ENCODE data around the gene CLDN16. TPM values are rescaled to one million over a fixed set of nuclear protein-coding genes. Genes with fewer than 3 reads are reported as not detected.

Gene CLDN16
- total and polyA plus RNA-seq, 2 experiments from 2014 or later = 0.11 TPM; not detected in 1

DNA sequence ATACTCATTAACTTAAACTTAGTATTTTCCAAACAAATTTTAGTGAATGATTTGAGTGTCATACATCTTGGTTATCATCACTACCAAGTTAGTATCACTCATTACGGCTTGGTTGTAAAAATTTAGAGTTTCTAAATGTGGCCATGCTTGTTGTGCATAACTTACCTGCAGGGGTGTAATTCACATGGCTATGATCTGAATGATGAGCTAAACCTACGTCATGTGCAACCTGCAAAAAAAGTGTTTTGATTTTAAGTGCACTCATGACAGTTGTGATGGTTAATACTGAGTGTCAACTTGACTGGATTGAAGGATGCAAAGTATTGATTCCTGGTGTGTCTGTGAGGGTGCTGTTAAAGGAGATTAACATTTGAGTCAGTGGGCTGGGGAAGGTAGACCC is 17.6 kb upstream of the CLDN16 start:
- Histone ChIP-seq H3F3A (ENCODE audit: insufficient read depth) (no peaks in the 10 kb centered on the region), H3K27me3 (replicated peaks; ENCODE audit: insufficient read depth) (no peaks in the 10 kb centered on the region), H3K4me2 (ENCODE audit: unreplicated experiment) (no peak overlapping the region), H3K4me1 (ENCODE audit: insufficient read depth) (no peaks in the 10 kb centered on the region), H2AFZ (no peak overlapping the region), H3K27ac (no peak overlapping the region), H3K79me2 (ENCODE audit: insufficient read depth) (no peaks in the 10 kb centered on the region), H3K9ac (no peak overlapping the region), H3K36me3 (ENCODE audit: low read depth) (no peaks in the 10 kb centered on the region), H3K9me3 (ENCODE audit: low read depth) (no peaks in the 10 kb centered on the region), H3K4me3 (no peak overlapping the region), H3K9me2 (ENCODE audit: insufficient read depth) (no peaks in the 10 kb centered on the region; the same call in 1 of the 2 replicates), H4K20me1 (ENCODE audit: insufficient read depth) (no peaks in the 10 kb centered on the region)
- 78 to 90% methylated on average over 2 of the region's 2 CpGs for WGBS, 2 experiments (ENCODE audit: low coverage in 1 of 2, low lambda C conversion rate in 2 of 2, missing lambda C conversion rate in 2 of 2)
- DNase-seq = no peak
- in situ Hi-C loops (cut with MboI) = no loop called here
- TF ChIP-seq EZH2 (IDR thresholded peaks at IDR 0.05; ENCODE audit: insufficient read depth, poor library complexity, severe bottlenecking) (no peak), EZH2phosphoT487 (IDR thresholded peaks at IDR 0.05; ENCODE audit: insufficient read depth, low read depth) (no peak)

DNA sequence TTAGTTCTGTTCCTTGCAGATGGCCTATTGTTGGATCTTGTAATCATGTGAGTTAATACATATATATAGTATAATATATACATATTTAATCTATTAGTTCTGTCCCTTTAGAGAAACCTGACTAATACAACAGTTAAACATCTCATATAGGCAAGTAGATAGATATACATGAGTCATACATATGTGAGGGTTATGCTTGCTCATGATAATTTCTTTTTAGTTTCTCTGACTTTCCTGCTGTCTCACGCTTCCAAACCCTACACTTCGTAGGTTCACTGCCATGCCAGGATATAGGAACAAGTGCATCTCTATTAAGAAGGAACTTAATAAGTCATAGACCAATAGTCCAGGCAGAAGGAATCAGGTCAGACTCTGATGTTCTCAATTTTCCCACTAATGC is 16.8 kb upstream of the CLDN16 start:
- Histone ChIP-seq H3K79me2 (ENCODE audit: insufficient read depth) (no peaks in the 10 kb centered on the region), H3K9me3 (ENCODE audit: low read depth) (no peaks in the 10 kb centered on the region), H3K4me2 (ENCODE audit: unreplicated experiment) (no peak overlapping the region), H3K4me1 (ENCODE audit: insufficient read depth) (no peaks in the 10 kb centered on the region), H3F3A (ENCODE audit: insufficient read depth) (no peaks in the 10 kb centered on the region), H3K4me3 (no peak overlapping the region), H2AFZ (no peak overlapping the region), H3K27ac (no peak overlapping the region), H3K27me3 (replicated peaks; ENCODE audit: insufficient read depth) (no peaks in the 10 kb centered on the region), H4K20me1 (ENCODE audit: insufficient read depth) (no peaks in the 10 kb centered on the region), H3K9me2 (ENCODE audit: insufficient read depth) (no peaks in the 10 kb centered on the region), H3K9ac (no peak overlapping the region), H3K36me3 (ENCODE audit: low read depth) (no peaks in the 10 kb centered on the region)
- no peak for TF ChIP-seq EZH2 (IDR thresholded peaks at IDR 0.05; ENCODE audit: insufficient read depth, poor library complexity, severe bottlenecking)
- TF ChIP-seq EZH2phosphoT487 (IDR thresholded peaks at IDR 0.05; ENCODE audit: insufficient read depth, low read depth) = no peak
- no peak for DNase-seq
- 67 to 68% methylated on average over 2 of the region's 2 CpGs for WGBS, 2 experiments (ENCODE audit: low coverage in 1 of 2, low lambda C conversion rate in 2 of 2, missing lambda C conversion rate in 2 of 2)
- in situ Hi-C loops (cut with MboI) = no loop called here

DNA sequence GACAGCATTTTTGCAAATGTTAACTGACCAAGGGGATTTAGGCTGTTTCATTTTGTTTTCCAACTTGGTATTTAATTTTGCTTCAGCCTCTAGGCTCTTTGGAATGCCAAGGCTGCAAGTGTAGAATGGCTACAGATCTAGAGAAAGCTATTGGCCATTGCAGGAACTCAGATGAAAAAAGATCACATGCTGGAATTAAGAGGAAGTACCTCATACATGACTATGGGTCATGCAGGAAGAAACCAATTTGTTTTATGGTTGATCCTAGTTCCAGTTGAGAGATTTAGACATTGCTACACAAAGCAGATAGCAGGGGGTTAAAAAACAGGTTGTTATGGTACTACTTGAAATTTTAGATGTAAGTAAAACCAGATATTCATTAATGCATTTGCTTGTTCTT is 12.7 kb upstream of the CLDN16 start:
- no peak overlapping the region for H3K4me3 ChIP-seq
- H3K79me2 ChIP-seq (ENCODE audit: insufficient read depth) = no peaks in the 10 kb centered on the region
- H3K4me2 ChIP-seq (ENCODE audit: unreplicated experiment) = no peak overlapping the region
- no peaks in the 10 kb centered on the region for H4K20me1 ChIP-seq (ENCODE audit: insufficient read depth)
- no peak overlapping the region for H2AFZ ChIP-seq
- H3K9me3 ChIP-seq (ENCODE audit: low read depth) = no peaks in the 10 kb centered on the region
- no peak for TF ChIP-seq EZH2phosphoT487 (IDR thresholded peaks at IDR 0.05; ENCODE audit: insufficient read depth, low read depth)
- TF ChIP-seq EZH2 (IDR thresholded peaks at IDR 0.05; ENCODE audit: insufficient read depth, poor library complexity, severe bottlenecking) = no peak
- H3K27me3 ChIP-seq (replicated peaks; ENCODE audit: insufficient read depth) = no peaks in the 10 kb centered on the region
- H3F3A ChIP-seq (ENCODE audit: insufficient read depth) = peaks cover 15% of the 10 kb centered on the region
- H3K36me3 ChIP-seq (ENCODE audit: low read depth) = no peaks in the 10 kb centered on the region
- no peak overlapping the region for H3K9ac ChIP-seq
- H3K4me1 ChIP-seq (ENCODE audit: insufficient read depth) = peaks cover 6% of the 10 kb centered on the region; the same call in 1 of the 2 replicates
- H3K27ac ChIP-seq = no peak overlapping the region
- DNase-seq = no peak
- in situ Hi-C loops (cut with MboI) = no loop called here
- no peaks in the 10 kb centered on the region for H3K9me2 ChIP-seq (ENCODE audit: insufficient read depth)

DNA sequence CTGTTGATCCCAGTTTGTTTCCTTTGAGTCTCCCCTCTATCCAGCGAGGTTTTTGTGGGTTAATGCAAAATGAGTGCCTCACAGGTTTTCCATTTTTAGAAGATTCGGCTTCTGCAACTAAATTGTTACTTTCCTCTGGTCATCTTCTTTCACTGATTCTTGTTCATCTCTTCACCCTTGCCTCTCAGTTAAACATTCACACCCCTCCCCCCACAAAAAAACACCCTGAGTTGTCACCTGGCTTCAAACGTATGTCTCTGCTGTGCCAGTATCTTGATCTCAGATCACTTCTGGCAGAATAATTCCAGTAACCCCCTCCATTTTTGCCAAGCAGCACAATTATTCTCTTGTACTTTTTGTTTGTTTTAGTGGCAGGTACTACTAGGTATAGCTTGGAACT is 12.3 kb upstream of the CLDN16 start:
- H3F3A ChIP-seq (ENCODE audit: insufficient read depth) = peaks cover 15% of the 10 kb centered on the region
- no peak overlapping the region for H3K27ac ChIP-seq
- no peaks in the 10 kb centered on the region for H3K9me3 ChIP-seq (ENCODE audit: low read depth)
- no peak for DNase-seq
- H3K36me3 ChIP-seq (ENCODE audit: low read depth) = no peaks in the 10 kb centered on the region
- in situ Hi-C loops (cut with MboI) = no loop called here
- no peak overlapping the region for H3K4me3 ChIP-seq
- H2AFZ ChIP-seq = no peak overlapping the region
- no peak for TF ChIP-seq EZH2phosphoT487 (IDR thresholded peaks at IDR 0.05; ENCODE audit: insufficient read depth, low read depth)
- no peak for TF ChIP-seq EZH2 (IDR thresholded peaks at IDR 0.05; ENCODE audit: insufficient read depth, poor library complexity, severe bottlenecking)
- H3K9ac ChIP-seq = no peak overlapping the region
- H4K20me1 ChIP-seq (ENCODE audit: insufficient read depth) = no peaks in the 10 kb centered on the region
- H3K27me3 ChIP-seq (replicated peaks; ENCODE audit: insufficient read depth) = no peaks in the 10 kb centered on the region
- peaks cover 6% of the 10 kb centered on the region; the same call in 1 of the 2 replicates for H3K4me1 ChIP-seq (ENCODE audit: insufficient read depth)
- no peaks in the 10 kb centered on the region for H3K79me2 ChIP-seq (ENCODE audit: insufficient read depth)
- H3K9me2 ChIP-seq (ENCODE audit: insufficient read depth) = no peaks in the 10 kb centered on the region
- WGBS, 2 experiments (ENCODE audit: low coverage in 1 of 2, low lambda C conversion rate in 2 of 2, missing lambda C conversion rate in 2 of 2) = 50 to 56% methylated on average over 3 of the region's 3 CpGs
- H3K4me2 ChIP-seq (ENCODE audit: unreplicated experiment) = no peak overlapping the region

All from GM23248 (cell line).